ENCODE results near the gene THSD7B.
A peak's percentile ranks its signal among the peaks of the same experiment; 100 is the strongest.
"Not testable (repeated sequence)": the region's sequence is repeated elsewhere in the genome, so short reads cannot be mapped to it uniquely, and the experiment has no call there.

THSD7B gene

GRCh38 chr2:137444970-137445369, 679.6 kb downstream of the THSD7B start:
- DNase-seq, result no peak

GRCh38 chr2:137449454-137449853, 684.1 kb downstream of the THSD7B start:
- no peak for DNase-seq

GRCh38 chr2:137454886-137455285, 689.5 kb downstream of the THSD7B start:
- DNase-seq, result no peak

- DNase-seq, result peak; percentile 37
These were observed 702.0 kb downstream of the THSD7B start for GRCh38 chr2:137467246-137467862.

- no peak for DNase-seq
These were observed 727.9 kb downstream of the THSD7B start for GRCh38 chr2:137493261-137493660.

GRCh38 chr2:137500599-137500998, 735.3 kb downstream of the THSD7B start:
- DNase-seq, result peak; percentile 58

GRCh38 chr2:137507237-137507636, 741.9 kb downstream of the THSD7B start:
- peak; percentile 25 for DNase-seq

GRCh38 chr2:137508739-137509384, 743.5 kb downstream of the THSD7B start:
- DNase-seq, result peak; percentile 4

GRCh38 chr2:137511526-137511925, 746.2 kb downstream of the THSD7B start:
- DNase-seq, result no peak

- DNase-seq, result no peak
These were observed 756.6 kb downstream of the THSD7B start for GRCh38 chr2:137521653-137522619.

GRCh38 chr2:137522620-137523011, 757.3 kb downstream of the THSD7B start:
- DNase-seq, result no peak

- DNase-seq, result no peak
These were observed 758.6 kb downstream of the THSD7B start for GRCh38 chr2:137523931-137524330.

GRCh38 chr2:137525132-137525531, 759.8 kb downstream of the THSD7B start:
- peak; percentile 64 for DNase-seq

GRCh38 chr2:137525641-137526190, 760.4 kb downstream of the THSD7B start:
- peak; percentile 45 for DNase-seq

GRCh38 chr2:137535897-137536296, 770.6 kb downstream of the THSD7B start:
- DNase-seq, result no peak

GRCh38 chr2:137539336-137539735, 774.0 kb downstream of the THSD7B start:
- DNase-seq, result no peak

- DNase-seq, result no peak
These were observed 782.5 kb downstream of the THSD7B start for GRCh38 chr2:137547842-137548241.

GRCh38 chr2:137566387-137566786, 801.0 kb downstream of the THSD7B start:
- DNase-seq, result no peak

GRCh38 chr2:137570484-137570883, 805.1 kb downstream of the THSD7B start:
- no peak for DNase-seq

- not testable (repeated sequence) for DNase-seq
These were observed 822.5 kb downstream of the THSD7B start for GRCh38 chr2:137587834-137588233.

GRCh38 chr2:137588578-137588977, 823.2 kb downstream of the THSD7B start:
- DNase-seq, result not testable (repeated sequence)

- no peak for DNase-seq
These were observed 824.8 kb downstream of the THSD7B start for GRCh38 chr2:137590102-137590501.

- DNase-seq, result no peak
These were observed 842.5 kb downstream of the THSD7B start for GRCh38 chr2:137607722-137608318.

Data from NCI-H69 (cell line).